ENCODE measurements around the gene LYSMD1. TPM values are rescaled to one million over a fixed set of nuclear protein-coding genes. Genes with fewer than 3 reads are reported as not detected.
A peak's percentile ranks its signal among the peaks of the same experiment; 100 is the strongest.

LYSMD1 gene
- polyA plus RNA-seq, 1 experiment = 9.1 TPM

GRCh38 chr1:151157067-151157531 lies 8.6 kb downstream of the LYSMD1 start:
- ChIA-PET POLR2A (interaction anchor here (1.4 kb wide), 1 partner anchor 33 kb away, joined by 4 read pairs; the partner anchor contains the start of gene VPS72), CTCF (interaction anchor here (1.4 to 6.5 kb wide), 3 partner anchors 58 to 132 kb away, joined by 3 to 162 read pairs (median 27); no protein-coding TSS in a partner anchor)
- H3K4me3 ChIP-seq (ENCODE audit: low read depth, low read length) = no peak overlapping the region
- TF ChIP-seq CTCF (IDR thresholded peaks at IDR 0.05; ENCODE audit: low read depth, low read length) = no peak
- no peaks in the 10 kb centered on the region for H3K9me3 ChIP-seq (ENCODE audit: control insufficient read depth, insufficient read depth, low read length)
- no peak overlapping the region for H3K27ac ChIP-seq (ENCODE audit: low read depth, low read length)
- H3K27me3 ChIP-seq (ENCODE audit: control insufficient read depth, insufficient read depth, low read length) = no peaks in the 10 kb centered on the region
- no peak for DNase-seq (ENCODE audit: low read depth, low spot score)

GRCh38 chr1:151156515-151156819 lies 9.2 kb downstream of the LYSMD1 start, which contains the start of gene TNFAIP8L2:
Gene TNFAIP8L2, plus strand, starts transcription at chr1:151156649. Its CDS starts 2,049 bp downstream, at chr1:151158698.
- Histone ChIP-seq H3K27ac (ENCODE audit: low read depth, low read length) (no peak within 1 kb of the TSS), H3K9me3 (ENCODE audit: control insufficient read depth, insufficient read depth, low read length) (no peaks in the 10 kb centered on the region), H3K27me3 (ENCODE audit: control insufficient read depth, insufficient read depth, low read length) (no peaks in the 10 kb centered on the region), H3K4me3 (ENCODE audit: low read depth, low read length) (no peak within 1 kb of the TSS)
- TF ChIP-seq CTCF (IDR thresholded peaks at IDR 0.05; ENCODE audit: low read depth, low read length) = no peak
- POLR2A ChIA-PET = interaction anchor here (1.4 kb wide), 1 partner anchor 33 kb away, joined by 4 read pairs; the partner anchor contains the start of gene VPS72
- DNase-seq (ENCODE audit: low read depth, low spot score) = no peak
- CTCF ChIA-PET = interaction anchor here (0.6 to 6.5 kb wide), 5 partner anchors 49 to 544 kb away, joined by 3 to 162 read pairs (median 3); no protein-coding TSS in a partner anchor

- ChIA-PET POLR2A (interaction anchor here (1.0 kb wide), 1 partner anchor 13 kb away, joined by 3 read pairs; no protein-coding TSS in a partner anchor), CTCF (interaction anchor here (1.7 kb wide), 1 partner anchor 48 kb away, joined by 11 read pairs; no protein-coding TSS in a partner anchor)
- H3K27ac ChIP-seq (ENCODE audit: low read depth, low read length) = no peak overlapping the region
- no peak for DNase-seq (ENCODE audit: low read depth, low spot score)
- H3K27me3 ChIP-seq (ENCODE audit: control insufficient read depth, insufficient read depth, low read length) = no peaks in the 10 kb centered on the region
- peaks cover 2% of the 10 kb centered on the region; the same call in 1 of the 2 replicates for H3K9me3 ChIP-seq (ENCODE audit: control insufficient read depth, insufficient read depth, low read length)
- H3K4me3 ChIP-seq (ENCODE audit: low read depth, low read length) = no peak overlapping the region
- TF ChIP-seq CTCF (IDR thresholded peaks at IDR 0.05; ENCODE audit: low read depth, low read length) = no peak
These were observed 18.0 kb downstream of the LYSMD1 start for GRCh38 chr1:151147665-151148064.

GRCh38 chr1:151147132-151147503 lies 18.6 kb downstream of the LYSMD1 start:
- no peaks in the 10 kb centered on the region for H3K27me3 ChIP-seq (ENCODE audit: control insufficient read depth, insufficient read depth, low read length)
- DNase-seq (ENCODE audit: low read depth, low spot score) = no peak
- CTCF ChIA-PET = no interaction called here

More at GRCh38 chr1:151147132-151147503, 18.6 kb downstream of the LYSMD1 start:
- no peak for TF ChIP-seq CTCF (IDR thresholded peaks at IDR 0.05; ENCODE audit: low read depth, low read length)
- Histone ChIP-seq H3K27ac (ENCODE audit: low read depth, low read length) (no peak overlapping the region), H3K4me3 (ENCODE audit: low read depth, low read length) (peak overlapping the region; percentile 73), H3K9me3 (ENCODE audit: control insufficient read depth, insufficient read depth, low read length) (peaks cover 2% of the 10 kb centered on the region; the same call in 1 of the 2 replicates)
- POLR2A ChIA-PET = interaction anchor here (1.0 kb wide), 1 partner anchor 12 kb away, joined by 3 read pairs; no protein-coding TSS in a partner anchor

Data from AG04450 (cell line).